Suppressor macrophage (primary cell): Measurements from ENCODE around the gene ERC1.
A peak's percentile ranks its signal among the peaks of the same experiment; 100 is the strongest.
"Not testable (repeated sequence)": the region's sequence is repeated elsewhere in the genome, so short reads cannot be mapped to it uniquely, and the experiment has no call there.

Experiments used
- DNase-seq, 4 experiments: peaks; one replicate each; pipeline ENCODE4 v3.0.0-alpha.2; 2020 to 2022

ERC1 gene

GRCh38 chr12:1130571-1130970, 139.5 kb downstream of the ERC1 start:
- no peak for DNase-seq

- no peak for DNase-seq
These were observed 140.8 kb downstream of the ERC1 start for GRCh38 chr12:1131811-1132224.

- DNase-seq: no peak
These were observed 141.3 kb downstream of the ERC1 start for GRCh38 chr12:1132311-1132710.

GRCh38 chr12:1138691-1139090, 147.7 kb downstream of the ERC1 start:
- DNase-seq: no peak

- DNase-seq: not testable (repeated sequence)
These were observed 155.7 kb downstream of the ERC1 start for GRCh38 chr12:1146758-1147157.

GRCh38 chr12:1147821-1148220, 156.8 kb downstream of the ERC1 start:
- peak; percentile 9 to 51 (median 30) for DNase-seq

GRCh38 chr12:1157046-1157445, 166.0 kb downstream of the ERC1 start:
- DNase-seq: no peak

GRCh38 chr12:1161197-1161596, 170.2 kb downstream of the ERC1 start:
- DNase-seq: peak in 3 of 4 experiments; percentile 15 to 30 (median 24)

- DNase-seq: no peak
These were observed 171.2 kb downstream of the ERC1 start for GRCh38 chr12:1162081-1162760.

- no peak for DNase-seq
These were observed 176.8 kb downstream of the ERC1 start for GRCh38 chr12:1167784-1168183.

- no peak for DNase-seq
These were observed 179.4 kb downstream of the ERC1 start for GRCh38 chr12:1170411-1170810.

GRCh38 chr12:1171657-1172408, 180.8 kb downstream of the ERC1 start:
- no peak for DNase-seq

GRCh38 chr12:1173781-1174617, 183.0 kb downstream of the ERC1 start:
- no peak for DNase-seq

GRCh38 chr12:1174659-1175058, 183.6 kb downstream of the ERC1 start:
- no peak for DNase-seq

GRCh38 chr12:1176191-1176590, 185.2 kb downstream of the ERC1 start:
- no peak for DNase-seq

- DNase-seq: no peak
These were observed 188.1 kb downstream of the ERC1 start for GRCh38 chr12:1179128-1179527.

- DNase-seq: no peak
These were observed 191.0 kb downstream of the ERC1 start for GRCh38 chr12:1182069-1182468.

GRCh38 chr12:1184402-1184801, 193.4 kb downstream of the ERC1 start:
- DNase-seq: no peak

- DNase-seq: no peak
These were observed 194.6 kb downstream of the ERC1 start for GRCh38 chr12:1185460-1186182.

GRCh38 chr12:1186298-1186697, 195.3 kb downstream of the ERC1 start:
- no peak for DNase-seq

- peak in 3 of 4 experiments; percentile 4 to 48 (median 47) for DNase-seq
These were observed 197.0 kb downstream of the ERC1 start for GRCh38 chr12:1188016-1188415.

- no peak for DNase-seq
These were observed 198.1 kb downstream of the ERC1 start for GRCh38 chr12:1189163-1189562.

GRCh38 chr12:1195513-1195912, 204.5 kb downstream of the ERC1 start:
- no peak for DNase-seq
